Tongue (tissue), 2 donors: ENCODE results near the gene PROSER3. TPM values are rescaled to one million over a fixed set of nuclear protein-coding genes. Genes with fewer than 3 reads are reported as not detected.
"Not testable (repeated sequence)": the region's sequence is repeated elsewhere in the genome, so short reads cannot be mapped to it uniquely, and the experiment has no call there.

Experiments
- DNase-seq: peaks from one replicate; pipeline ENCODE4 v3.0.0-alpha.2; 2015
- total RNA-seq: library from RNA; depleted of rRNA; stranded (reverse); fragments of >200 nt; gene quantifications from one replicate; pipeline ENCODE4 v1.2.3, GENCODE V29; 2014

The PROSER3 gene
- total RNA-seq, 1 donor from 2014 or later = 4.4 TPM

DNA sequence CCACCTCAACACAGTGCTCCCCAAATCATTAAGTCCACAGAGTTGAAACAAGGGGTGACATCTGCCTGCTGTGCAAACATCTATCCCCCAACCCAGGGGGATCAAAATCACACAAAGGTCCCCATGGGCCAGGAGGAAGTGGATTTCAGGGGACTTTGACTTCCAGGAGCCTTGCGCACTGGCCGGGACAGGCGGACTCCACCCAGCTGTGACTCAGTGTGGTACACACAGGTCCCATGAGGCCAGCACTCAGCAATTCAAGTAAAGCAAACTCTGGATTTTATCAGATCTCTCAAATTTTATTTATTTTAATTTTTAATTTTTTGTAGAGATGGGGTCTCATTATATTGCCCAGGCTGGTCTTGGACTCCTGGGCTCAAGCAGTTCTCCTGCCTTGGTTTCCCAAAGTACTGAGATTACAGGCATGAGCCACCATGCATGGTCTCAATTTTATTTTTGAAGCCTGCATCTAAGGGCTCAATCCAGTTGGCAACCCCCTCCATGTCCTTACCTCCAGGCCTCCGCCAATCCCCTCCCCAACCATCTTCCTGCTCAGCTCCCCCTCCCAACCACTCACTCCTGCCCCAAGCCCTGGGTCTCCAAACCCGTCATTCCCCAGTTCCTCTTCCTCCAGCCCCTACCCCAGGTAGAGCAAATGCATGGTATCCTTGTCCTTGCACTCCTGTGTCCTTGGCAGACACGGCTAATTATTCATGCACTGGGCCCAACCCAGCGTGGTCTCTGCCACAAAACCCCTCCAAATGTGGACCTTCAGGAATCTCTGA lies 35.6 kb downstream of the PROSER3 start:
- DNase-seq = no peak

DNA sequence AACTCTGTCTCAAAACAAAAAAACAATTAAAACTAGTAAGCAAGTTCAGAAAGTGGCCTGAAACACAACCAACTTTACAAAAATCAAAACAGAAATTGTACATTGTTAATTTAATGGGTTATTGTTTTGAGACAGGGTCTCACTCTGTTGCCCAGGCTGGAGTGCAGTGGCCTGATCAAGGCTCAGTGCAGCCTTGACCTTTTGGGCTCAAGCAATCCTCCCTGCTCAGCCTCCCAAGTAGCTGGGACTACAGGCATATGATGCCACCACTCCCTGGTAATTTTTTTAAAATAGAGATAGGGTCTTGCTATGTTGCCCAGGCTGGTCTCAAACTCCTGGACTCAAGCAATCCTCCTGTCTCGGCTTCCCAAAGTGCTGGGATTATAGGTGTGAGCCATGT lies 37.6 kb downstream of the PROSER3 start:
- DNase-seq = not testable (repeated sequence)

DNA sequence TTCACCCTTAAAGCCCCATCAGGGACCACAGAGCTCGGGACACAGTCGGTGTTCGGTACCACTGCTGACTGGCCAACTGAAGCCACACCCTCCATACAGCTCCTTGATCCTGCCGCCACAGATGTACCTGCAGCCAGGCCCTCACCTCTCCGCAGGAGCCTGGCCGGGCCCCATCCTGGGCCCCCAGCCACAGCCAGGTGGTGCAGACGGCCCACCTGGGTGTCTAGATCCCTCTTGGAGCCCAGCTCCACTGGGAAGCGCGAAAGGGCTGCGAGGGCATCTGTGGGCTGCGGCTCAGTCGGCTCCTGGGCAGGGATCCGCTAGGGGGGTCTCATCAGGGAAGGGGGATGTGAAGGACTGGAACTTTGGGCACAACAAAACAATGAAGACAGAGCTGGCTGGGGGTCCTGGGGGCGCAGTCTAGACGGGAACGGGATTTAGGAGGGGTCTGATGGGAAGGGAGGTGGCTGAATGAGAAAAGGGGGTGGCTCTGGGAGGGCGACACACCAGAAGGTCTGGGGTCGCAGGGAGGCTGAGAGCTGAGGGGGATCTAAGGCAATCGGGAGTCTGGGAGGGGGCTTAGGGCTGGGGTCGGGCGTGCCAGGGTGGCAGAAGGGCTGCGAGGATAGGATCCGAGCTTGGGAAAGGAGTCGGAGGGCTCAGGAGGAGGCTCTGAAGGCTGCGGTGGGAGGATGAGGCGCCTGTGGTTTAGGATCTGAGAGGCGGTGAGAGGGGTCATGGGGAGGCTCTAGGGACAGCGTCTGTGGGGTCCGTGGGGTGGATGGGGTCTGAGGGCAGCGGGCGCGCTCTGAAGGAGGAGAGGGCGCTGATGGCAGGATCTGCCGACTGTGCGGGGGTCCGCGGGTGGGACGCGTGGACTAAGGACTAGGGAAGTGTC lies 38.9 kb downstream of the PROSER3 start:
- DNase-seq = no peak

DNA sequence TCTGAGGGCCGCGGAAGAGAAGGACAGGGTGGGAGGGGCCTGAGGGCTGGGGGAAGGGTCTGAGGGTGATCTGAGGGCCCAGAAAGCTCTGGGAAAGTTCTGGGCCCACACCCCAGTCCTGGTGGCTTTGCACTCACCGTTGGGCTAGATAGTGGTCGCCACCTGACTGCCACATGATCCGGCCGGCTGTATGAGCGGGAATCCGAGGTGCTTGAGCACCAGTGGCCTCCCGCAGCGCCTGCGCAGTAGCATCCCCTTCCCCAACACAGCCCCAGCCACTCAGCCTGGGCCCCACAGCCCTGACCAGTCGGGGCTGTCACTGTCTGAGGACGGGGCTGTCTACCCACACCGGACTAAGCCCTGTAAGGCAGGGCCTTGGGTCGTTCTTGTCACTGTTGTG lies 39.7 kb downstream of the PROSER3 start:
- peak; percentile 38 for DNase-seq

DNA sequence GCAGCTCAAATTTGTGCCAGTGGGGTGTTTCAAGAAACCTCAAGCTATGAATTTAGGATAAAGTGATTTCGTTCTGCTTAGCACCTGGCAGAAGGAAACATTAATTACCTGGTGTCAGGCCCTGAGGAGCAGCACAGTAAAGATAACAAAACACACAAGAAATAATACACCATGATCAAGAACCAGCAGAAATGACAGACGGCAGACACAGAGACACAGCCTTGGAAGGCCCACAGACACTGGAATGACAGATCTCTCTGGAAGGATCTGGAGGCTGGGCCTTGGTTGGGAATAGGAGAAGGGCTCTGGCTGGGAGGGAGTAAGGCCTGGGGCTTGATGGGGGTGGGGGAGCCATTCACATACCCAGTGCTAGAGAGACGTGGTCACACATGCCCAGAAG lies 43.9 kb downstream of the PROSER3 start:
- DNase-seq = no peak

DNA sequence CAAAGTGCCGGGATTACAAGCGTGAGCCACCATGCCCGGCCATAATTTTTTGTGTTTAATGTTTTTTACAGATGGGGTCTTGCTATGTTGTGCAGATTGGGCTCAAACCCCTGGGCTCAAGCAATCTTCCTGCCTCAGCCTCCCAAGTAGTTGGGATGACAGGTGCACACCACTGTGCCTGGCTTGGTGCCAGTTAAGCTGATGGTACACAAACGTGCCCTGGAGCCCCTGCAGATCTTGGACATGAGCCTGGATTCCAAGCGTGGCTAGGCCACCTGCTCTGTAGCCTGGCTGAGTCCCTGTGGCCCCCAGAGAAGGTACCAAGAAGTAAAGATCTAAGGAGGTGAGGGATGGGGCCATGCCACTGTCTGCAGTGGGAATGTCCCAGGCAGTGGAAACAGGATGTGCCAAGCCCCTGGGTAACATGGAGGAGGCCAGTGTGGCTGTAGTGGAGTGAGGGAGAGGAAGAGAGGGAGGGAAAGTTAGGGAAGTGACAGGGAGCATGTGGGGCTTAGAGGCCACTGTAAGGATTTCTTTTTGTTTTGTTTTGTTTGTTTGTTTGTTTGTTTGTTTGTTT lies 47.6 kb downstream of the PROSER3 start:
- DNase-seq = peak; percentile 48

DNA sequence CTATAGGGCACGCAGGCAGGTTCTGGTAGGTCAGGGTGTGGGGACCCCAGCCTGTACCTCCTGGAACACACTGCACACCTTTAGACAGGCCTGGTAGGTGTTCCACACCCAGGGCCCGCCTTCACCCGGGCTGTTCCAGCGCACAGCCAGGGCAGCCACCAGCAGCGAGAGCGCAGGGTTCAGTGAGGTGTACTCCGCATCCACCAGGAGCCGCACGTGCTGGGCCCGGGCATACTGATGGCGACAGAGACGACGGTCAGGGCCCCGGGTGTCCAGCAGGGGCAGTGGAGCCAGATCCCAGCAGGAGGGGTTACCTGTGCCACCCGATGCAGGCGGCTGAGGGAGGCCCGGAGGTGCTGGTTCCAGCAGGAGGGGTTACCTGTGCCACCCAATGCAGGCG lies 48.6 kb downstream of the PROSER3 start:
- no peak for DNase-seq

DNA sequence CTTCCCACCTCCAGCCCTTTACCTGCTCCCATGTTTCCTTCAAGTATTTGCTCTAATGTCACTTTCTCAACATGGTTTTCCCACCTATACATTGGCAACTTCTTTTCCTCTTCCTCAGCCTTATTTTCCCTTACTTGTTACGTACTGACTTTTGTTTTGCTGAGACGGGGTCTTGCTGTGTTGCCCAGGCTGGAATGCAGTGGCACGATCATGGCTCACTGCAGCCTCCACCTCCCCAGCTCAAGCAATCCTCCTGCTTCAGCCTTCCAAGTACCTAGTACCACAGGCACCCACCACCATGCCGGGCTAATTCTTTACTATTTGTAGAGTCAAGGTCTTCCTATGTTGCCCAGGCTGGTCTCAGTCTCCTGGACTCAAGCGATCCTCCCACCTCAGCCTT lies 49.7 kb downstream of the PROSER3 start:
- DNase-seq = no peak

DNA sequence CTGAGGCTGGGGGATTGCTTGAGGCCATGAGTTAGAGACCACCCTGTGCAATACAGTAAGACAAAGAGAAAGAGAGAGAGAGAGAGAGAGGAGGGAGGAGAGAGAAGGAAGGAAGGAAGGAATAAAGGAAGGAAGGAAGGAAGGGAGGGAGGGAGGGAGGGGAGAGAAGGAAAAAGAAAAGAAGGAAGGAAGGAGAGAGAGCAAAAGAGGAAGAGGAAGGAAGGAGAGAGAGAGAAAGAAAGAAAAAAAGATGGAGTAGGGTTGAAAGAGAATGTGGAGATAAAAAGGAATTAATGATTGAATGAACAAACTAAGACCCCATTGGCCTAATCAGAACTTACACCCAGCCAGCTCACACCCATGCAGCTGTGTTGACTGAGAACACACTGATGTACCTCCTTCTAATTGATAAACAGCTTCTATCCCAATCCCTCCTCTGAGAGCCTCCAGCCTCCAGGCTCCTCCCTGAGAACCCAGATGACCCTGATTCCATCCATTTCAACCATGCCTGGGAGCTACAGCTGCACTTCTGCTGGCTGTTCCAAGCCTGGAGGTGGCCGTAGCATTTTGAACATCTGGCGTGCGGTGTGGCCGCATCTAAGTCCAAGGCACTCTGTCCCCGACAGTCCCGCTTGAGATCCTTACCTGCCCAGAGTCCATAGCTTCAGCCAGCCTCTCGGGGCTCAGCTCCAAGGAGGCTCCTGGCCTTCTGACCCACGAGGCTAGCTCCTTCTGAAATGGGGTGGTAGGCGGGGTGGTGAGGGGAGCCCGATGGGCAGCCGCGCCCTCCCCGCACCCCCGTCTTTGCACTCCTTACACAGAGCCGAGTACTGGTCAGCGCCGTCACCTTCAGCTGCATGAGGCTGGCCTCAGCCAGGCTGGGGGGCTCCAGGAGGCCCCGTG lies 53.6 kb downstream of the PROSER3 start:
- no peak for DNase-seq

DNA sequence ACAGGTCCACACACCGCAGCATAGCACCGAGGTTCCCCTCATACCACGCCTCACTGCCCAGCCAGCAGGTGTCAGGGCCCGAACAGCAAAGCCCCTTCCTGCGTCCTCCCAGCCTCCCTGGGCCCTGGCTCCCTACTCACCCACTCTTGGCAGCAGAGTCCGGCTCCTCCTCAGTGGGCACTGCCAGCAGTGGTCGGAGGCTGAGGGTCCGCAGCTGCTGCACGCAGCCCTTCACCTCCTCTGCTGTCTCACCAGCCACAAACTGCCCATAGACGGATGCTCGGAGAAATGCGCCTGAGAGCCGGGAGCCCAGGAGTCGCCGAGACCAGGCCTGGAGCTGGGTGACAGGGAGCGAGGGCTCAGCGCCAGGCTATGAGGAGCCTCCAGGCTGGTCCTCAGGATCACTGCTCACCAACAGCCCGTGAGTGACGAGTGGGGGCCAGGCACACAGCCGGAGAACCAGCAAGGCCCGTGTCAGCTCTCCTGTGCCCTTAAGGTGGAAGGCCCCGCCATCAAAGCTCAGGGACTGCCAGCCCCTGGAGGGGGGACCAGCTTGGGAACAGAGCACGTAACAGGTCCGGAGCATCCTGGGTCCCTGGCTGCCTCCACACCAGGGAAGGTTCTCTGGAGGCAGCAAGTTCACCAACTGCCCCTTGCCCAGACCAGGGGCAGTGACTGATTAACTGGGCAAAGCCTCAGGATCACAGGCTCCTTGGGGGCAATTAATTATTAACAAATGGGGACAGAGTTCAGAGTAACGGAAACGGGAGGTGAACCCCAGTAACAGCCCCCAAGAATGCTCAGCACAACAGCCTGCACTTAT lies 54.5 kb downstream of the PROSER3 start, which contains the start of gene PRODH2:
PRODH2 (minus strand) TSS at position 626 of the 823 bp plus-strand sequence; CDS start at position 586, 40 bp downstream.
- DNase-seq = no peak

DNA sequence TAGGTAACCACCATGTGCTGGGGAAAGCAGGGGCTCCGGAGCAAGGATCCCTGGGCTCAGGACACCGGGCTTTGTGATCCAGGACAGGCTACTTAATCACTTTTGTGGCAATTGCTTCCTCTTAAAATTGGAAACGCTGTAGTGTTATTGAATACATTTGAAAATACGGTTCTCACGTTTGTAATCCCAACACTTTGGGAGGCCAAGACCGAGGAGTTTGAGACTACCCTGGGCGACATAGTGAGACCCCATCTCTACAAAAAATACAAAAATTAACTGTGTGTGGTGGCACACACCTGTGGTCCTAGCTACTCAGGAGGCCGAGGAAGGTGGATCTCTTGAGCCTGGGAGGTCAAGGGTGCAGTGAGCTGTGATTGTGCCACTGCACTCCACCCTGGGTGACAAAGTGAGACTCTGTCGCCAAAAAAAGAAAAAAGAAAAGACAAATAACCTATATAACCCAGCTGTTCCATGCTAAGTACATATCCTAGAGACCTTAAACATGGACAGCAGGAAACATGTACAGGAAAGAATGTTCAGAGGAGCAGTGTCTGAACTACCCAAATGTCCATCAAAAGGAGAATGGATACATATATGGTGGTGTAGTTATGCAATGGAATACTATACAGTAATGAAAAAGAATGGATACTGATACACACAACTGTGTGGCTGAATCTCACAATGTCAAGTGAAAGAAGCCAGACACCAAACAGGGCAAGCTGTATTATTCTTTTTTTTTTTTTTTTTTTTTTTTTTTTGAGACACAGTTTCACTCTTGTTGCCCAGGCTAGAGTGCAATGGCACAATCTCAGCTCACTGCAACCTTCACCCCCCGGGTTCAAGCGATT lies 55.3 kb downstream of the PROSER3 start:
- no peak for DNase-seq

DNA sequence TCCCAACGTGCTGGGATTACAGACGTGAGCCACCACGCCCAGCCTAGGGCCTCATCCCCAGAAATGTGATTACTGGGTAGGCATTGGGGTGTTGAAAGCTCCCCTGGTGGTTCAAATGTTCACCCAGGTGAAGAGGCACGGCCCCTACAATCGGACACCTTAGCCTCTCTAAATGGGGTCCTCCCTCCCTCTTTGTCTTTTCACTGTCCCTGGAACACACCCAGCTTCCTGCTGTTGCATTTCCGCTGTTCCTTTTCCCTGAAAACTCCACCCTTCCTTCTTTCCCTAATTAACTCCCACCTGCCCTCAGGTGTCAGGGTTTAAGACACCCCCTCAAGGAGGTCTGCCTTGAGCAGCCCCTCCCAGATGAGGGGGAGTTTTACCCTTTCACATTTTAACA lies 58.3 kb downstream of the PROSER3 start:
- no peak for DNase-seq

DNA sequence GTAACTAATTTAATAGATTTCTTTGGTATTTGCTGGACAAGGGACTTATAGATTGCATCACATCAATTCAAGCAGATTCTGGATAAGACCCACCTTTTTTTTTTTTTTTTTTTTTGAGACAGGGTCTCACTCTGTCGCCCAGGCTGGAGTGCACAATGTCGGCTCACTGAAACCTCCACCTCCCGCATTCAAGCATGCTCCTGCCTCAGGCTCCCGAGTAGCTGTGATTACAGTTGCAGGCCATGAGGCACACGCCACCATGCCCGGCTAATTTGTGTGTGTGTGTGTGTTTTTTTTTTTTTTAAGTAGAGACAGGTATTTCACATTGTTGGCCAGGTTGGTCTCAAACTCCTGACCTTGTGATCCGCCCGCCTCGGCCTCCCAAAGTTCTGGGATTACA lies 58.9 kb downstream of the PROSER3 start:
- no peak for DNase-seq

DNA sequence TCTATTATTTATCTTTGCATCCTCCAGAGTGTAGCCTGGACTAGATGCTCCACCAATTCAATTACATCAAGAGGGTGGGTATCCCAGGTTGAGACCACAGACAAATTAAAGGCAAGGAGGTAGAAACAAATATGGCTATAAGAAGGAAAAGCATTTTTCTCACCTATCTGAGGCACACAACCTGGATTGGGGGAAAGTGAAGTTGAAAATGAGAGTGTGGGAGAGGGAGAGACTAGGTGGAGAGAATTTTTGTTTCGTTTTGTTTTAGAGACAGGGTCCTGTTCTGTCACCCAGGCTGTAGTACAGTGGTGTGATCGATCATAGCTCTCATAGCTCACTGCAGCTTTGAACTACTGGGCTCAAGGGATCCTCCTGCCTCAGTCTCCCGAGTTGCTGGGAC lies 60.5 kb downstream of the PROSER3 start:
- no peak for DNase-seq

Other genes with a start within 250 kb of the PROSER3 start
- gene DMKN, start 244.5 kb upstream of the PROSER3 start, total RNA-seq = 25.7 TPM
- 15.6 TPM for gene SBSN, start 229.9 kb upstream of the PROSER3 start, total RNA-seq
- gene GAPDHS, start 224.7 kb upstream of the PROSER3 start, total RNA-seq = not detected
- 30.6 TPM for gene TMEM147, start 212.6 kb upstream of the PROSER3 start, total RNA-seq
- not detected for gene ATP4A, start 194.5 kb upstream of the PROSER3 start, total RNA-seq
- not detected for gene PMIS2, start 172.0 kb upstream of the PROSER3 start, total RNA-seq
- 10.8 TPM for gene HAUS5, start 145.4 kb upstream of the PROSER3 start, total RNA-seq
- gene RBM42, start 129.1 kb upstream of the PROSER3 start, total RNA-seq = 39.9 TPM
- not detected for gene ETV2, start 116.4 kb upstream of the PROSER3 start, total RNA-seq
- 440 TPM for gene COX6B1, start 109.9 kb upstream of the PROSER3 start, total RNA-seq
- not detected for gene UPK1A, start 91.7 kb upstream of the PROSER3 start, total RNA-seq
- not detected for gene ZBTB32, start 53.6 kb upstream of the PROSER3 start, total RNA-seq
- gene KMT2B, start 40.2 kb upstream of the PROSER3 start, total RNA-seq = 13.1 TPM
- 2.3 TPM for gene IGFLR1, start 15.7 kb upstream of the PROSER3 start, total RNA-seq
- gene U2AF1L4, start 12.8 kb upstream of the PROSER3 start, total RNA-seq = 11.3 TPM
- gene PSENEN, start 12.5 kb upstream of the PROSER3 start, total RNA-seq = 4.2 TPM
- 6.7 TPM for gene LIN37, start 9.6 kb upstream of the PROSER3 start, total RNA-seq
- gene HSPB6, start 1.1 kb upstream of the PROSER3 start, total RNA-seq = 152 TPM
- gene ARHGAP33, start 17.4 kb downstream of the PROSER3 start, total RNA-seq = 26.3 TPM
- gene PRODH2, start 54.7 kb downstream of the PROSER3 start, total RNA-seq = not detected
- gene NPHS1, start 94.3 kb downstream of the PROSER3 start, total RNA-seq = not detected
- gene KIRREL2, start 98.7 kb downstream of the PROSER3 start, total RNA-seq = 0.51 TPM
- 6.3 TPM for gene APLP1, start 110.4 kb downstream of the PROSER3 start, total RNA-seq
- gene NFKBID, start 142.4 kb downstream of the PROSER3 start, total RNA-seq = 2.5 TPM
- gene HCST, start 144.4 kb downstream of the PROSER3 start, total RNA-seq = not detected
- gene TYROBP, start 150.1 kb downstream of the PROSER3 start, total RNA-seq = 3.6 TPM
- 3.0 TPM for gene LRFN3, start 178.2 kb downstream of the PROSER3 start, total RNA-seq
- 20.8 TPM for gene SDHAF1, start 237.0 kb downstream of the PROSER3 start, total RNA-seq